GM12873 (cell line): ENCODE results near the gene MSX2.

Experiments
- TF ChIP-seq, protein P1 (sequence below): IDR thresholded peaks from 2 replicates; pipeline ENCODE4 v1.5.1; 2012; ENCODE audit warnings: low read depth, mild to moderate bottlenecking, moderate library complexity, low read length, control low read depth; ENCODE audit not compliant: insufficient read depth; ENCODE audit errors: missing control alignments

MSX2 gene

DNA sequence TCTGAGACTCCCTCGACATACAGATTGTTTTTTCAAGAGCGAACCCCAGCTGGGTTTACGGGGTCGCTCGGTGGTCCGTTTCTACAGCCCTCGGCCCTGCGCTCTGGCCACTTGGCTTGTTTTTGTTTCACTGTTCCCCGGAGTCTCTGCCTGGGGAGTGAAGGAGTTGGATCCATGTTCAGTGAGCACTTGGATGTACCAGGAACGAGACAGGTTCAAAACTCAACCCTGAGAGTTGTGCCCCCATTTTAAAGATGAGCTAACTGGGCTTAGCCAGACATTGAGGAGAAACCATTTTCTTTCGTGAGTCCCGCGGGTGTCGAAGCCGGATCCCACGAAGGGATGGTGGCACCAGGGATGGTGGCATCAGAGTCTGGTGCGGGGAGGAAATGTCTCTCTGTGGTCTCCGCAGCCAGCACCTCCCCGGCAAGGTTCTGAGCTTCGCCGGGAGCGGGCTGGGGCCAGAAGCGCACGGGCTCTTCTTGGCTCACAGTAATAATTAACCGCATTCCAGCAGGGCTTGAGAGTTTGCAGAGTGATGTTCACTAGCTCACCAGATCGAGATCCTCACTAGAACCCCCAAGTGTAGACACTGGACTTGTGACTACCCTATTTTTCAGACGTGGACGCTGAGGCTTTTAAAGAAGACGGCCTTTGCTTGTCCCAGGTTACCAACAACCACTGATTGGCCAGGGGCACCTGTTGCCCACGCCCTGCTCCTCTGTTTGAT, 1.0 kb downstream of the MSX2 start:
- TF ChIP-seq, protein P1, sequence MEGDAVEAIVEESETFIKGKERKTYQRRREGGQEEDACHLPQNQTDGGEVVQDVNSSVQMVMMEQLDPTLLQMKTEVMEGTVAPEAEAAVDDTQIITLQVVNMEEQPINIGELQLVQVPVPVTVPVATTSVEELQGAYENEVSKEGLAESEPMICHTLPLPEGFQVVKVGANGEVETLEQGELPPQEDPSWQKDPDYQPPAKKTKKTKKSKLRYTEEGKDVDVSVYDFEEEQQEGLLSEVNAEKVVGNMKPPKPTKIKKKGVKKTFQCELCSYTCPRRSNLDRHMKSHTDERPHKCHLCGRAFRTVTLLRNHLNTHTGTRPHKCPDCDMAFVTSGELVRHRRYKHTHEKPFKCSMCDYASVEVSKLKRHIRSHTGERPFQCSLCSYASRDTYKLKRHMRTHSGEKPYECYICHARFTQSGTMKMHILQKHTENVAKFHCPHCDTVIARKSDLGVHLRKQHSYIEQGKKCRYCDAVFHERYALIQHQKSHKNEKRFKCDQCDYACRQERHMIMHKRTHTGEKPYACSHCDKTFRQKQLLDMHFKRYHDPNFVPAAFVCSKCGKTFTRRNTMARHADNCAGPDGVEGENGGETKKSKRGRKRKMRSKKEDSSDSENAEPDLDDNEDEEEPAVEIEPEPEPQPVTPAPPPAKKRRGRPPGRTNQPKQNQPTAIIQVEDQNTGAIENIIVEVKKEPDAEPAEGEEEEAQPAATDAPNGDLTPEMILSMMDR = no peak

DNA sequence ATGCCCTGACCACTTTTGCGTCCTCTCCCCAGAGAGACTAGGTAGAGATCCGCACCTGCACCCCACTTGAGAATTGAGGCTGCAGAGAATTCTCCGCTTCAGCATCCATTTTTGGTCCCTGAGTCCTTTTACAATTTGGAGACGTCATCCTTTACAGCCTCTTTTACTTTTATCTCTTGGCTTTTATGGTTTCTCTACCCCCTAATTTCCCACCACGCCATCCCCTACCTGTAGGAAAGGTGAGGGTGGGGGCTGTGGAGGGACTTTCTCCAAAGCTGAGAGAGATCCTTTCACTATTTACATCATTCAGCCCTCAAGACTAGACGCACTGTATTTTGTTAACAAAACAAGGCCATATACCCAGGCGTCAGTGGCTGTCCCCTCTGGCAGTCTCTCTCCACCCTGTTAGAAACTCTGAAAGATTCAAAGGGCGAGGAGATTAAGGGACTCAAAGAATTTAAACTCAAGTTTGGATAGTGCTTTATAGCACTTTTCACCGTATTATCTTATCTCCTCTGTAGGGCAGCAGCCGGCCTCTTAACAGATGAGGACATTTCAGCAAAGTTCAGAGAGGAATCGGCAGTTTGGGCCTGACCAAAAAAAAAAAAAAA, 1.7 kb downstream of the MSX2 start:
- TF ChIP-seq, protein P1 = no peak

DNA sequence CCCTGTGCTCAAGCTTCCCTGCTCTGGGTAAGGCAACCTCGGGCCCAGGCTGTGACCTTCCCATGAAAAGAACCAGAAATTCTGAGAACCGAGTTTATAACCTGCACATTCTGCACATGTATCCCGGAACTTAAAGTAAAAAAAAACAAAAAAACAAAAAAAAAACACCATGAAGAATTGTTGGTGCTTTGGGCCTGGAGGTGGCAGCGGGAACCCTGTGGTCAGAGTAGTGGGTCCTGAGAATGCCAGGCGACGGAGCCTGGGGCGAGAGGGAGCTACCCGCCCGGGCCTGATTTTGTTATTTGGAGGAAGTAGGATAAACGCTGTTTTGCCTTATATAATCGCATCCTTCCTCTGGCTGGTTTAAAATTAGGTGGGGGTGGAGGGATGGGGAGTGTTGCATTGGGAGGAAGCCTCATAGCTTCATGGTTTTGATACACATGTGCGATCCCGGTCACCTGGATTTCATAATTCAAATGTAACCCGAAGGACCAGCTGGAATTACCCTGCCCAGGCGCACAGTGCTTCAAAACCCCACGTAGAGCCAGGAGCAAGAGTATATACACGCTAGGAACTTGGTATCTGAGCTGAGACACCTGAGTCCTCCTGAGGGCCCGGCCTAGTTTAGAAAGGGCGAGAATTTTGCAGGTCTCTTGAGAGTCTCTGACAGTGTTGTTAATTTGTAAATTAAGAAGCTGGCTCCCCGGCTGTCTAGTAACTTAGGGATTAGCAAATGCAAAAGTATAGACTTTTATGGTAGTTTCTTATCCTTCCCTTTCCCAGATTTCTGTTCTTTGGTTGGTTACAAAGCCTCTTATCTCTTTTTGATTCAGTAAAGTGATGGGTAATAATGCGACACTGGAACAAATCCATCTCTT, 2.8 kb downstream of the MSX2 start:
- TF ChIP-seq, protein P1 = no peak

DNA sequence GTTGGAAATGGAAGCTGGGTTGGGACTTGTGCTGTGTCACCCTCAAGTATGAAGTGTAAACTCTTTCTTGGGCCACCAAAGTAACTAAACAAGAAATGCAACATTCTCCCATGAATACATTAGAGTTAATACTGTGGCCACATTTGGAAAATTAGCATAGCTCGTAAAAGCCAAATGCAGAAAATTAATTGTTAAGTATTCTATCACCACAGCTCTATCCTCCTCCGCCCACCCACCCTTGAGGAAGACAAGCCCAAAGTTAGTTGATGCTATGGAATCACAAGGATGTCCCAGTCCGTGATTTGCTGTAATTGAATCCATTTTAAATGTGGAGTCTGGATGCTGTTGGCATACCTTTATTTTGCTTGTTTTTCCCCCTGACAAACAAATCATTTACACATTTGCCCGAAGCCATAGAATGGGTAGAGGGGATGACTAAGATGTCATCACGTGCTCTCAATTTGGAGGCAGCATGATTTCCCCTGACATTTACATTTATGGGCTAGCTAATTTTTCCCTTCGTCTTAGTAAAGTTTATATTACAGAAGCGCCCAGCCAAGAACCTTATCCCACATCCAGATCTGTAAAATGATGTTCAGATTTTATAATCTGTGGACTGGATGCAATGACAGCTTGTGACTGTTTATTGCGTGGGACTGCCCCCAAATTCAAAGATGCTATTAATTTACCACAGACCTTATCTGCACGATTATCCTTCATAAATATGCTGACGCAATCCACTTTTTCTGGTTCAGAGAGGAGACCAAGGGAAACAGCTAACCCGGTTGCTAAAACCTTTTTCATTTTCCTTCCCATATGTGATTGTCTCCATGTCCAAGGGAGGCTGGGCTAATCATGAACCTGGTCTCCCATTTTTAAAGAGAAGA, 3.7 kb downstream of the MSX2 start:
- TF ChIP-seq, protein P1 = no peak

DNA sequence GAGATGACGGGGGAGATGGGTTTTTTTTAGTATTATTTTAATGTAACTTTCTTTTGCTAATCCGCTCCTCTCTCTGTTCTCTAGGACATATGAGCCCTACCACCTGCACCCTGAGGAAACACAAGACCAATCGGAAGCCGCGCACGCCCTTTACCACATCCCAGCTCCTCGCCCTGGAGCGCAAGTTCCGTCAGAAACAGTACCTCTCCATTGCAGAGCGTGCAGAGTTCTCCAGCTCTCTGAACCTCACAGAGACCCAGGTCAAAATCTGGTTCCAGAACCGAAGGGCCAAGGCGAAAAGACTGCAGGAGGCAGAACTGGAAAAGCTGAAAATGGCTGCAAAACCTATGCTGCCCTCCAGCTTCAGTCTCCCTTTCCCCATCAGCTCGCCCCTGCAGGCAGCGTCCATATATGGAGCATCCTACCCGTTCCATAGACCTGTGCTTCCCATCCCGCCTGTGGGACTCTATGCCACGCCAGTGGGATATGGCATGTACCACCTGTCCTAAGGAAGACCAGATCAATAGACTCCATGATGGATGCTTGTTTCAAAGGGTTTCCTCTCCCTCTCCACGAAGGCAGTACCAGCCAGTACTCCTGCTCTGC, 4.8 kb downstream of the MSX2 start:
- TF ChIP-seq, protein P1 = no peak

DNA sequence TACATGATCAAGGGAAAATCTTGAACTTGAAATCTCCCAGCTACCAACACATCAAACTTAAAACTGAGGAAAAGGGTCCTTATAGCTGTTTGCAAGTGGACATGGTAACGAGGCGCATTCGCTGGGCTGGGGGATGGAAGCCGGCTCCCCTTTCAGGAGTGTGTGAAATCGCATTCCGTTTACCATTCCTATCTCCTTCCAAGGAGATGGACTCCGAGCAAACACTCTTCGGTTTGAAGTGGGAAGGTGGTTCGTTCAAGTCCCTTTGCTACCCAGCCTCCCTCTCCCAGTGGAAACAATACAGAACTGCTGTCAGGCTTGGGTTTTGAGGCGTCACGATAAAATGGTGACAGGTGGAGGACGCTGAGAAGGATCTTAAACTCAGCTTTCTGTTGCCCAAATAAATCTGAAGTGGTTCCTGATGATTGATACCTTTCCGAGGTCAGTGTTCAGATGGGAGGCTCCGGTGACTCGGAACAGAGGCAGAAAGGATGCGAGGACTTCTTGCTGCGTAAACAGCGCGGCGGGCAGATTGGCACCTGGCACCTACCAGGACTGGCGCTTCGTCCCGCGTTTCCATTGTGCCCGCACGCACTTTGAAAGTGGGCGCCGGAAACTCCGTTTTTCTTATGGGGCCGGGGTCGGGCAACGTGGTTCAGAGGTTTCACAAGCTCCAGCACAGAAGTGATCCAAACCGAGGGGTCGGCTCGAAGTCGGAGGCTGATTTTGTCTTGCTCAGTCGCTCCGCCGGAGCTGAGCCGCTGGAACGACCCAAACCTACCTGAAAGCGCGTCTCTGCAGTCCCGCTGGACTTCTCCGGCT, 7.0 kb downstream of the MSX2 start:
- TF ChIP-seq, protein P1 = no peak
